HEK293 (cell line): ENCODE data around the gene BPIFA2.

Source experiments
- TSHZ1 ChIP-seq: fragments of 450-650 bp; formaldehyde crosslinking; IDR thresholded peaks from 2 replicates; pipeline ENCODE4 v1.5.1; 2016; ENCODE audit warnings: missing biosample characterization, missing genetic modification characterization, borderline replicate concordance
- ZBTB11 ChIP-seq: fragments of 450-650 bp; formaldehyde crosslinking; conservative IDR thresholded peaks from 2 replicates; pipeline ENCODE4 v1.5.1; 2016; ENCODE audit warnings: low read depth, missing biosample characterization, missing genetic modification characterization
- ZBTB7A ChIP-seq: fragments of 450-650 bp; formaldehyde crosslinking; IDR thresholded peaks from 2 replicates; pipeline ENCODE4 v1.5.1; 2016; ENCODE audit warnings: low read depth, missing biosample characterization, missing genetic modification characterization
- ZFP69B ChIP-seq: fragments of 450-650 bp; formaldehyde crosslinking; IDR thresholded peaks from 2 replicates; pipeline ENCODE4 v1.5.1; 2016; ENCODE audit warnings: missing biosample characterization, missing genetic modification characterization
- ZNF211 ChIP-seq: fragments of 450-650 bp; formaldehyde crosslinking; IDR thresholded peaks from 2 replicates; pipeline ENCODE4 v1.5.1; 2016; ENCODE audit warnings: low read depth, missing biosample characterization, missing genetic modification characterization
- ZNF558 ChIP-seq: fragments of 450-650 bp; formaldehyde crosslinking; IDR thresholded peaks from 2 replicates; pipeline ENCODE4 v1.5.1; 2016; ENCODE audit warnings: missing biosample characterization, missing genetic modification characterization
- ZNF654 ChIP-seq: fragments of 450-650 bp; formaldehyde crosslinking; IDR thresholded peaks from 2 replicates; pipeline ENCODE4 v1.5.1; 2016; ENCODE audit warnings: low read depth, missing biosample characterization, missing genetic modification characterization
- TF ChIP-seq, protein P1 (sequence below): fragments of 450-650 bp; formaldehyde crosslinking; IDR thresholded peaks from 2 replicates; pipeline ENCODE4 v1.5.1; 2016; ENCODE audit warnings: missing biosample characterization, missing genetic modification characterization

GRCh38 chr20:33163856-33164762 is 3.9 kb upstream of the BPIFA2 start:
- no peak for TF ChIP-seq ZBTB7A
- TF ChIP-seq ZNF654 (tag by site-specific recombination): no peak
- no peak for TF ChIP-seq ZNF558
- TF ChIP-seq, protein P1, sequence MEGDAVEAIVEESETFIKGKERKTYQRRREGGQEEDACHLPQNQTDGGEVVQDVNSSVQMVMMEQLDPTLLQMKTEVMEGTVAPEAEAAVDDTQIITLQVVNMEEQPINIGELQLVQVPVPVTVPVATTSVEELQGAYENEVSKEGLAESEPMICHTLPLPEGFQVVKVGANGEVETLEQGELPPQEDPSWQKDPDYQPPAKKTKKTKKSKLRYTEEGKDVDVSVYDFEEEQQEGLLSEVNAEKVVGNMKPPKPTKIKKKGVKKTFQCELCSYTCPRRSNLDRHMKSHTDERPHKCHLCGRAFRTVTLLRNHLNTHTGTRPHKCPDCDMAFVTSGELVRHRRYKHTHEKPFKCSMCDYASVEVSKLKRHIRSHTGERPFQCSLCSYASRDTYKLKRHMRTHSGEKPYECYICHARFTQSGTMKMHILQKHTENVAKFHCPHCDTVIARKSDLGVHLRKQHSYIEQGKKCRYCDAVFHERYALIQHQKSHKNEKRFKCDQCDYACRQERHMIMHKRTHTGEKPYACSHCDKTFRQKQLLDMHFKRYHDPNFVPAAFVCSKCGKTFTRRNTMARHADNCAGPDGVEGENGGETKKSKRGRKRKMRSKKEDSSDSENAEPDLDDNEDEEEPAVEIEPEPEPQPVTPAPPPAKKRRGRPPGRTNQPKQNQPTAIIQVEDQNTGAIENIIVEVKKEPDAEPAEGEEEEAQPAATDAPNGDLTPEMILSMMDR (tag by site-specific recombination): no peak
- no peak for TF ChIP-seq ZNF211 (tag by site-specific recombination)
- no peak for TF ChIP-seq ZBTB11 (tag by site-specific recombination)
- no peak for TF ChIP-seq TSHZ1 (tag by site-specific recombination)
- no peak for TF ChIP-seq ZFP69B (tag by site-specific recombination)
